Activated CD8-positive, alpha-beta T cell treated with anti-CD3 and anti-CD28 coated beads for 36 hours (primary cell): ENCODE data around the gene TIGD1. TPM values are rescaled to one million over a fixed set of nuclear protein-coding genes. Genes with fewer than 3 reads are reported as not detected.

Experiments used
- ATAC-seq: fragments of 200-7000 bp; cut with Tn5 transposase; one replicate; pipeline ENCODE4 v1.10.0; 2021; ENCODE audit warnings: mild to moderate bottlenecking, moderate library complexity
- CTCF ChIA-PET: fragments of 350-600 bp; sonication (Branson Sonifier 250); formaldehyde crosslinking; loops from one replicate; lab custom pipeline; 2021; ENCODE audit warnings: antibody characterized with exemption; lab: Charles Lee
- POLR2A ChIA-PET: fragments of 350-600 bp; sonication (Branson Sonifier 250); formaldehyde crosslinking; loops from one replicate; lab custom pipeline; 2021; ENCODE audit warnings: antibody characterized with exemption; lab: Charles Lee
- DNase-seq: peaks from one replicate; pipeline ENCODE4 v3.0.0-alpha.2; 2020
- H3K27ac Mint-ChIP-seq: one replicate; pipeline ENCODE4 v1.8.0; 2021; ENCODE audit warnings: mild to moderate bottlenecking, mixed read lengths
- H3K27me3 Mint-ChIP-seq: one replicate; pipeline ENCODE4 v1.8.0; 2021; ENCODE audit warnings: mixed read lengths
- H3K36me3 Mint-ChIP-seq: one replicate; pipeline ENCODE4 v1.8.0; 2021; ENCODE audit warnings: low read depth, mixed read lengths
- H3K4me1 Mint-ChIP-seq: one replicate; pipeline ENCODE4 v1.8.0; 2021; ENCODE audit warnings: low read depth, mixed read lengths
- H3K4me3 Mint-ChIP-seq: one replicate; pipeline ENCODE4 v1.8.0; 2021; ENCODE audit warnings: mild to moderate bottlenecking, moderate library complexity, mixed read lengths
- H3K9me3 Mint-ChIP-seq: one replicate; pipeline ENCODE4 v1.8.0; 2021; ENCODE audit warnings: mixed read lengths
- intact Hi-C: fragments of 100-400 bp; cut with micrococcal nuclease; formaldehyde crosslinking; loops from one replicate; pipeline ENCODE4 v1.10.0; 2022
- total RNA-seq, 2 experiments: library from RNA; stranded (reverse); gene quantifications; one replicate each; pipeline ENCODE4 v1.2.3, GENCODE V29; 2021
- TF ChIP-seq, protein P1 (sequence below): fragments of 200-600 bp; IDR thresholded peaks from one replicate; pipeline ENCODE4 v1.8.0; 2022; ENCODE audit warnings: antibody characterized with exemption, mild to moderate bottlenecking

The TIGD1 gene
- total RNA-seq, 2 experiments from 2014 or later, result 8.3 to 8.7 TPM

DNA sequence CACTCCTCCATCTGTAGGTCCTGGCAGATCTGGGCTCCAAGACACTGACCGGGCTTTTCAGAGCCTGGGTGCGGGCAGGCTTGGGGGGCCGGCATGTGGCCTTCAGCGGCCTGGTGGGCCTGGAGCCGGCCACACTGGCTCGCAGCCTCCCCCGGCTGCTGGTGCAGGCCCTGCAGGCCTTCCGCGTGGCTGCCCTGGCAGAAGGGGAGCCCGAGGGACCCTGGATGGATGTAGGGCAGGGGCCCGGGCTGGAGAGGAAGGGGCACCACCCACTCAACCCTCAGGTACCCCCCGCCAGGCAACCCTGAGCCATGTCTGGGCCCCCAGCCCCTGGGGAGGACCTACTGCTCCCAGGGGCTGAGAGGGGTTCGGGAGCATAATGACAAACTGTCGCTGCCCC lies 25.2 kb downstream of the TIGD1 start:
- Mint-ChIP-seq H3K27me3 (peaks cover 38% of the 10 kb centered on the region), H3K36me3 (no peaks in the 10 kb centered on the region), H3K4me3 (no peak overlapping the region), H3K4me1 (peaks cover 14% of the 10 kb centered on the region), H3K27ac (no peak overlapping the region), H3K9me3 (no peaks in the 10 kb centered on the region)
- ChIA-PET CTCF (no interaction called here), POLR2A (interaction anchor here (0.6 kb wide), 1 partner anchor 15 kb away, joined by 3 read pairs; no protein-coding TSS in a partner anchor)
- ATAC-seq (no peak), DNase-seq (no peak)
- TF ChIP-seq, protein P1, sequence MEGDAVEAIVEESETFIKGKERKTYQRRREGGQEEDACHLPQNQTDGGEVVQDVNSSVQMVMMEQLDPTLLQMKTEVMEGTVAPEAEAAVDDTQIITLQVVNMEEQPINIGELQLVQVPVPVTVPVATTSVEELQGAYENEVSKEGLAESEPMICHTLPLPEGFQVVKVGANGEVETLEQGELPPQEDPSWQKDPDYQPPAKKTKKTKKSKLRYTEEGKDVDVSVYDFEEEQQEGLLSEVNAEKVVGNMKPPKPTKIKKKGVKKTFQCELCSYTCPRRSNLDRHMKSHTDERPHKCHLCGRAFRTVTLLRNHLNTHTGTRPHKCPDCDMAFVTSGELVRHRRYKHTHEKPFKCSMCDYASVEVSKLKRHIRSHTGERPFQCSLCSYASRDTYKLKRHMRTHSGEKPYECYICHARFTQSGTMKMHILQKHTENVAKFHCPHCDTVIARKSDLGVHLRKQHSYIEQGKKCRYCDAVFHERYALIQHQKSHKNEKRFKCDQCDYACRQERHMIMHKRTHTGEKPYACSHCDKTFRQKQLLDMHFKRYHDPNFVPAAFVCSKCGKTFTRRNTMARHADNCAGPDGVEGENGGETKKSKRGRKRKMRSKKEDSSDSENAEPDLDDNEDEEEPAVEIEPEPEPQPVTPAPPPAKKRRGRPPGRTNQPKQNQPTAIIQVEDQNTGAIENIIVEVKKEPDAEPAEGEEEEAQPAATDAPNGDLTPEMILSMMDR, result no peak
- intact Hi-C loops, result no loop called here

DNA sequence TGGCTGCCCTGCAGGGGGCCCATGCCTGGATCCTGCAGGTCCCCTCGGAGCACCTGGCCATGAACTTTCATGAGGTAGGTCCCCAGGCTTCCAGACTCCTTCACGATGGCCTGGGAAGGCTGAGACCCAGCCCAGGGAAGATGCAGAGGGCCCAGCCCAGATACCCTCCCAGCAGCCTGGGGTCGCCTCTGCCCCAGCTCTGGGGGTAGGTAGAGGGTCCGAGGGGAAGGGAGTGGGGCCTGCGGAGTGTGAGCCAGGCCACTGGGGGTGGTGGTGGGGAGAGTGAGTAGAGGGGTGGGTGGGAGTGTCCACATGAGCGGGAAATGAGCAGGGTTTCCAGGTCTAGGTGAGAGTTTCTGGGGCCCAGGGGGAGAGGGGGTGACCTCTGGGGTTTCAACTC lies 25.6 kb downstream of the TIGD1 start:
- CTCF ChIA-PET, result interaction anchor here (1.5 kb wide), 1 partner anchor 78 kb away, joined by 14 read pairs; no protein-coding TSS in a partner anchor
- ATAC-seq (no peak), DNase-seq (no peak)
- H3K36me3 Mint-ChIP-seq, result no peaks in the 10 kb centered on the region
- H3K9me3 Mint-ChIP-seq, result no peaks in the 10 kb centered on the region
- H3K4me3 Mint-ChIP-seq, result no peak overlapping the region
- intact Hi-C loops, result loop anchor here (5.0 kb wide), 1 partner anchor 77 kb away; no protein-coding TSS in a partner anchor
- peaks cover 14% of the 10 kb centered on the region for H3K4me1 Mint-ChIP-seq
- TF ChIP-seq, protein P1, result no peak
- POLR2A ChIA-PET, result no interaction called here
- no peak overlapping the region for H3K27ac Mint-ChIP-seq
- peaks cover 40% of the 10 kb centered on the region for H3K27me3 Mint-ChIP-seq

DNA sequence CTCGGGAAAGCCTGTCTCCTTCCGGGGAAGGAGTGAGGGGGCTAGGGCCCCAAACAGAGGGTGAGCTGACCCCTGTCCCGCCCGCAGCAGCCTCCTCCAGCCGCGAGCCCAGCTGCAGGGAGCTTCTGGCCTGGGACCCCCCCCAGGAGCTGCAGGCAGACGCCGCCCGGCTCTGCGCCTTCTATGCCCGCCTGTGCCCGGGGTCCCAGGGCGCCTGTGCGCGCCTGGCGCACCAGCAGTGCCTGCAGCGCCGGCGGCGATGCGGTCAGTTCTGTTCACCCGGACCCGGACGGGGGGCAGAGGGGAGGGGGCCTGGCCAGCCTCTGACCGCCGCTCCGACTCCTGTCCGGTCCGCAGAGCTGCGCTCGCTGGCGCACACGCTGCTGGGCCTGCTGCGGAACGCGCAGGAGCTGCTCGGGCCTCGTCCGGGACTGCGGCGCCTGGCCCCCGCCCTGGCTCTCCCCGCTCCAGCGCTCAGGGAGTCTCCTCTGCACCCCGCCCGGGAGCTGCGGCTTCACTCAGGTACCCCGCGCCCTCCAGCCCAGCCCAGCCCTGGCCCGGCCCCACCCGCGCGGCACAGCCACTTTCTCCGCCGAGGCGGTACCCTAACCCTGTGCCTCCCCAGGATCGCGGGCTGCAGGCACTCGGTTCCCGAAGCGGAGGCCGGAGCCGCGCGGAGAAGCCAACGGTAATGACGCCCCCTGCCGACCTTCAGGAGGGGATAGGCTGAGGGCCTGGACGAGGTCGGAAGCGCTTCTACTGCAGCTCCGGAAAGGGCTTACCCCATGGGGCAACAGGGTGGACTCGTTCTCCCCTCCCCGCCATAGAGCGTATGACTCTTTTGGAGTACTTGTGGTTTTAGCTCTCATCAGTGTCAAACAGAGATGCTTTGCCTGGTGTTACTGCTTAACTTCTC lies 26.4 kb downstream of the TIGD1 start:
- Mint-ChIP-seq H3K27ac (no peak overlapping the region), H3K27me3 (peaks cover 45% of the 10 kb centered on the region), H3K4me3 (no peak overlapping the region), H3K36me3 (no peaks in the 10 kb centered on the region), H3K9me3 (no peaks in the 10 kb centered on the region), H3K4me1 (peaks cover 13% of the 10 kb centered on the region)
- DNase-seq (peak; percentile 62), ATAC-seq (peak; percentile 70)
- intact Hi-C loops, result loop anchor here (5.0 kb wide), 1 partner anchor 77 kb away; no protein-coding TSS in a partner anchor
- TF ChIP-seq, protein P1, result peak; percentile 16
- ChIA-PET CTCF (interaction anchor here (0.9 to 1.5 kb wide), 5 partner anchors 8 to 77 kb away, joined by 3 to 14 read pairs (median 3); no protein-coding TSS in a partner anchor), POLR2A (interaction anchor here (1.0 kb wide), 1 partner anchor 10 kb away, joined by 3 read pairs; no protein-coding TSS in a partner anchor)

DNA sequence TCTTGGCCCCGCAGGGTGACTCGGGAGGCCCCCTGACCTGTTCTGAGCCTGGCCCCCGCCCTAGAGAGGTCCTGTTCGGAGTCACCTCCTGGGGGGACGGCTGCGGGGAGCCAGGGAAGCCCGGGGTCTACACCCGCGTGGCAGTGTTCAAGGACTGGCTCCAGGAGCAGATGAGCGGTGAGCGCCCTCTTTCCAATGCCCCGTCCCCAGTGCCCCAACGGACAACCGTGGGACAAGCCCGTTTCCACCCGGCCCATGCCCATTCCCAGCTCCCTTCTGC lies 27.0 kb downstream of the TIGD1 start:
- TF ChIP-seq, protein P1, result no peak
- H3K27me3 Mint-ChIP-seq, result peaks cover 42% of the 10 kb centered on the region
- H3K27ac Mint-ChIP-seq, result no peak overlapping the region

More for the DNA sequence above, 27.0 kb downstream of the TIGD1 start:
- ATAC-seq (no peak), DNase-seq (no peak)
- CTCF ChIA-PET, result interaction anchor here (0.9 to 1.5 kb wide), 5 partner anchors 9 to 76 kb away, joined by 3 to 14 read pairs (median 3); no protein-coding TSS in a partner anchor
- Mint-ChIP-seq H3K36me3 (no peaks in the 10 kb centered on the region), H3K4me1 (peaks cover 7% of the 10 kb centered on the region), H3K4me3 (no peak overlapping the region), H3K9me3 (no peaks in the 10 kb centered on the region)
- POLR2A ChIA-PET, result interaction anchor here (1.0 kb wide), 1 partner anchor 11 kb away, joined by 3 read pairs; no protein-coding TSS in a partner anchor
- intact Hi-C loops, result loop anchor here (5.0 kb wide), 1 partner anchor 76 kb away; no protein-coding TSS in a partner anchor
